ENCODE measurements around the gene LYST.

The LYST gene

DNA sequence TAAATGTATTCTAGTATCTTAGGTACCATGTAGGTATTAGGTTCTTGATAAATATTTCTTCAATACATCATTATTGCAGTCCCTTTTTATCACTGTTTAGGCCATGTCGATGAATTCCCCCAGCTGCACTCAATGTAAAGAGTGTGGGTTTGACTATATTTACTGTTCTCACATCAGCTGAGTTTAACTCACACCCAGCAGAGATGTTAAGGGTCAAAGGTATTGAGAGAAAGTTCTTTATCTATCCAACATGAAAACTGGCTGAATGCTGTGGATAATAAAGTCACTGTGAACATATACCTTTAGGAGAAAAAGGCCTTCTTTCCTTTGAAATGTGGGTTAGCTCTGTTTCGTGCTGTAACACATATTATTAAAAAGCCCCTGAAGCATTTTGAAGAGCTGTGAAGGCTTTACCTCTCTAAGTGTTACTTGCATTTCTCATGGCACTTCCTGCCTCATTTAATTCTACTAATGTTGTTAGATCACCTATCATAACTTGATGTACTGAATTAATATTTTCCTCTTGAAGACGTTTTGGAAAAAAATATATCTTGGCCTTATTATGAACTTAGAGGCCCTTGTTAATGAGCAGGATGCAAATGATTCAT is 19.1 kb upstream of the LYST start:
- no peak overlapping the region for H3K4me2 ChIP-seq (ENCODE audit: low read length)
- no peak overlapping the region for H3K4me3 ChIP-seq (ENCODE audit: low read length)
- no peaks in the 10 kb centered on the region for H3K79me2 ChIP-seq (ENCODE audit: control insufficient read depth, low read length)
- TF ChIP-seq, protein P1, sequence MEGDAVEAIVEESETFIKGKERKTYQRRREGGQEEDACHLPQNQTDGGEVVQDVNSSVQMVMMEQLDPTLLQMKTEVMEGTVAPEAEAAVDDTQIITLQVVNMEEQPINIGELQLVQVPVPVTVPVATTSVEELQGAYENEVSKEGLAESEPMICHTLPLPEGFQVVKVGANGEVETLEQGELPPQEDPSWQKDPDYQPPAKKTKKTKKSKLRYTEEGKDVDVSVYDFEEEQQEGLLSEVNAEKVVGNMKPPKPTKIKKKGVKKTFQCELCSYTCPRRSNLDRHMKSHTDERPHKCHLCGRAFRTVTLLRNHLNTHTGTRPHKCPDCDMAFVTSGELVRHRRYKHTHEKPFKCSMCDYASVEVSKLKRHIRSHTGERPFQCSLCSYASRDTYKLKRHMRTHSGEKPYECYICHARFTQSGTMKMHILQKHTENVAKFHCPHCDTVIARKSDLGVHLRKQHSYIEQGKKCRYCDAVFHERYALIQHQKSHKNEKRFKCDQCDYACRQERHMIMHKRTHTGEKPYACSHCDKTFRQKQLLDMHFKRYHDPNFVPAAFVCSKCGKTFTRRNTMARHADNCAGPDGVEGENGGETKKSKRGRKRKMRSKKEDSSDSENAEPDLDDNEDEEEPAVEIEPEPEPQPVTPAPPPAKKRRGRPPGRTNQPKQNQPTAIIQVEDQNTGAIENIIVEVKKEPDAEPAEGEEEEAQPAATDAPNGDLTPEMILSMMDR (IDR thresholded peaks at IDR 0.05; ENCODE audit: low read depth, low read length, poor library complexity, severe bottlenecking) = no peak
- TF ChIP-seq EZH2phosphoT487 (IDR thresholded peaks at IDR 0.05; ENCODE audit: borderline replicate concordance, low read length) = no peak
- H3K4me1 ChIP-seq (ENCODE audit: control insufficient read depth, low read length) = no peaks in the 10 kb centered on the region
- H3K27me3 ChIP-seq (ENCODE audit: control insufficient read depth, low read length) = peaks cover 11% of the 10 kb centered on the region; the same call in 1 of the 2 replicates
- no peaks in the 10 kb centered on the region for H3F3A ChIP-seq (ENCODE audit: control insufficient read depth, insufficient read depth)
- no peaks in the 10 kb centered on the region for H3K9me2 ChIP-seq (replicated peaks; ENCODE audit: control insufficient read depth, low read length)
- no peaks in the 10 kb centered on the region for H3K36me3 ChIP-seq (ENCODE audit: control insufficient read depth, low read length)
- H3K27ac ChIP-seq (ENCODE audit: low read depth, low read length) = no peak overlapping the region
- no peaks in the 10 kb centered on the region for H3K9me3 ChIP-seq (ENCODE audit: control insufficient read depth, insufficient read depth, low read length)
- no peaks in the 10 kb centered on the region for H4K20me1 ChIP-seq (ENCODE audit: control insufficient read depth, insufficient read depth, low read depth, low read length)

DNA sequence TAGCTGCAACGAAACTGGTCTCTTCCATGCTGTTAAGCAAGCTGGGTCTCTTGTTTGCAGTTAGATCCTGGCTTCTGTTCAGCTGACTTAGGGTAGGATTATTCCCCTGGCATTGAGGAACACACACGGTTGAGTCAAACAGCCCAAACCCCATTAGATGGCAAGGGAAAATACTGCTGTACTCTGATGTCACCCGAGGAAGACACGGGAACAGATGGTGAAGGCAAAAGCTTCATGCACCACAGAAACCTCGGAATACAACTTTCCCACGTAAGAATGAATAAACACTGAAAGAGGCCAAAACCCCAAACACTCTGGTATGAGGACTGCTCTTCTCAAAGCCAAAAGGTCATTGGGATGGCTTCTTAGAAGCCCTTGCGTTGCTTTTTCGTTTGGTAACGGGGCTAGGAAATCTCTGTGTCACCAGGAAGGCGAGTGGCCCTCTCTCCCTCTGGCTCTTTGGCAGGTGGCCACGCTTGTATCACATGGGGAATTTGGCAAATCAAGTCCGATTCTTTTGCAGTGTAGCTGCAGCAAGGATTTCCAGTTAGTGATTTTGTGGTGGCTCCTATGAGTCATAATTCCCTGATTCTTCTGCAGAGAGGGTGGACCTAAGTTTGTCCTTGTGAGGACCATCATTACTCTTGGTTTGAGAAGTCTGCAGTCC is 16.7 kb upstream of the LYST start:
- H3K4me3 ChIP-seq (ENCODE audit: low read length) = no peak overlapping the region
- H3K9me3 ChIP-seq (ENCODE audit: control insufficient read depth, insufficient read depth, low read length) = no peaks in the 10 kb centered on the region
- no peaks in the 10 kb centered on the region for H3K9me2 ChIP-seq (replicated peaks; ENCODE audit: control insufficient read depth, low read length)
- peaks cover 11% of the 10 kb centered on the region; the same call in 1 of the 2 replicates for H3K27me3 ChIP-seq (ENCODE audit: control insufficient read depth, low read length)
- H3K27ac ChIP-seq (ENCODE audit: low read depth, low read length) = no peak overlapping the region
- H3F3A ChIP-seq (ENCODE audit: control insufficient read depth, insufficient read depth) = no peaks in the 10 kb centered on the region
- no peaks in the 10 kb centered on the region for H3K36me3 ChIP-seq (ENCODE audit: control insufficient read depth, low read length)
- H4K20me1 ChIP-seq (ENCODE audit: control insufficient read depth, insufficient read depth, low read depth, low read length) = no peaks in the 10 kb centered on the region
- H3K4me2 ChIP-seq (ENCODE audit: low read length) = no peak overlapping the region
- peaks cover 17% of the 10 kb centered on the region for H3K4me1 ChIP-seq (ENCODE audit: control insufficient read depth, low read length)
- TF ChIP-seq, protein P1 (IDR thresholded peaks at IDR 0.05; ENCODE audit: low read depth, low read length, poor library complexity, severe bottlenecking) = no peak
- no peak for TF ChIP-seq EZH2phosphoT487 (IDR thresholded peaks at IDR 0.05; ENCODE audit: borderline replicate concordance, low read length)
- H3K79me2 ChIP-seq (ENCODE audit: control insufficient read depth, low read length) = no peaks in the 10 kb centered on the region

DNA sequence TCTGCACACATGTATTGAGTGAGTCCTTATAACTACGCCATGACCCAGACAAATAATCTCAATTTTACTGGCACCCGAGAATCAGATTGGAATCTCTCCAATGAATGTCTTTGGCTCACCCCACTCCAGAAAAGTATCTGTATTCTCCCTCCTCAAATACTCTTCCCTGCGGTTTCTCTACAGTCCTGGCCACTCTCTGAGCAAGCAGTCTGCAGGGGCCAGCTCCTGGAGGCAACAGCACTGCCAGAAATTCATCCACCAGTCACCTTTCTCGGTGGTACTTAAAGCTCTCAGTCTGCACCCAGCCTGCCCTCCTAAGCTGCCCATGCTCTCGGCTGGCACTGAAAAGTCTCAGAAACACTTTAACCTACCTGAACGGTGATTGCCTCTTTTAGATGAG is 16.1 kb upstream of the LYST start:
- Histone ChIP-seq H3K4me1 (ENCODE audit: control insufficient read depth, low read length) (peaks cover 17% of the 10 kb centered on the region), H3K36me3 (ENCODE audit: control insufficient read depth, low read length) (no peaks in the 10 kb centered on the region), H3K27ac (ENCODE audit: low read depth, low read length) (no peak overlapping the region), H3K4me3 (ENCODE audit: low read length) (no peak overlapping the region), H4K20me1 (ENCODE audit: control insufficient read depth, insufficient read depth, low read depth, low read length) (no peaks in the 10 kb centered on the region), H3K79me2 (ENCODE audit: control insufficient read depth, low read length) (no peaks in the 10 kb centered on the region), H3K4me2 (ENCODE audit: low read length) (no peak overlapping the region), H3K9me2 (replicated peaks; ENCODE audit: control insufficient read depth, low read length) (no peaks in the 10 kb centered on the region), H3F3A (ENCODE audit: control insufficient read depth, insufficient read depth) (no peaks in the 10 kb centered on the region), H3K9me3 (ENCODE audit: control insufficient read depth, insufficient read depth, low read length) (no peaks in the 10 kb centered on the region), H3K27me3 (ENCODE audit: control insufficient read depth, low read length) (peaks cover 11% of the 10 kb centered on the region; the same call in 1 of the 2 replicates)
- TF ChIP-seq EZH2phosphoT487 (IDR thresholded peaks at IDR 0.05; ENCODE audit: borderline replicate concordance, low read length) = no peak
- TF ChIP-seq, protein P1 (IDR thresholded peaks at IDR 0.05; ENCODE audit: low read depth, low read length, poor library complexity, severe bottlenecking) = no peak

Data from DOHH2 (cell line).